GM21360 (cell line): Measurements from ENCODE around the gene KHDRBS2.

Experiments used
- ATAC-seq: cut with Tn5 transposase; IDR thresholded peaks from one replicate; pipeline ENCODE4 v1.9.1; 2021; ENCODE audit warnings: mild to moderate bottlenecking, moderate library complexity; ENCODE audit not compliant: unreplicated experiment

Gene KHDRBS2

GRCh38 chr6:62192593-62192992, 93.4 kb downstream of the KHDRBS2 start:
- ATAC-seq, result no peak

- no peak for ATAC-seq
Measured at GRCh38 chr6:62175195-62175594, 110.8 kb downstream of the KHDRBS2 start.

- ATAC-seq, result no peak
Measured at GRCh38 chr6:62174548-62174947, 111.5 kb downstream of the KHDRBS2 start.

- ATAC-seq, result no peak
Measured at GRCh38 chr6:62167736-62168135, 118.3 kb downstream of the KHDRBS2 start.

DNA sequence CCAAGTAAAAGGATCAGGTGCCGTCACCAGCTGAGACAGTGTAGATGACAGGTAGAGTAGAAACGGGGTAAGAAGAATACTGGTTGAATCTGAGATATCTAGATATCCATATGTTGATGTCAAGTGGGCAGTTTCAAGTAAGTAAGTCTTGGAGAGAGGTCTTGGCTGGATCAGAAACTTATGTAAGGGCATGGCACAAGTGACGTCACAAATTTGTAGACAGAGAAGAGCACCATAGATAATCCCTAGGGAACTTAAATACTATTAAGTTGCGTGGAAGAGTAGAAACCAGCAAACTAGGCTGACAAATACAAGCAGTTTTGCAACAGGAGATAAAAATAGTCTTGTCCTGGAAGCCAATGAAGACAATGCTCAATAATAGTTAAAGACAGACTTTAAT, 123.2 kb downstream of the KHDRBS2 start:
- ATAC-seq, result no peak

DNA sequence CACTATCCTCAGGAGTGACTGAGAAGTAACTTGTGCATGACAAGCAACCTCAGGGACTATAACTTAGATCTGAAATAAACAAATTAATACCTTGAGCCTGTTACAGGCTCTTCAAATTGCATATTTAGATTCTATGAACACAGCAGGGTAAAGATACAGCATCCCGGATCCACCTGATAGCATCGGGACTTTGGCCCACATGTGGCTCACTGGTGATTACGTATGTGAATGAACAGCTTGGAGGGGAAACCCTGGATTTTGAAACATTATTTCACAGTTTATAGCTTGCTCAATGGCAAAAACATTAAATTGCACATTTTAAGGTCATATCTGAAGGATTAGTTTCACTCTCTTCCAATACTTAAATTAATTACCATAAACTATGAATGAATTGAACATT, 133.2 kb downstream of the KHDRBS2 start:
- ATAC-seq, result no peak

DNA sequence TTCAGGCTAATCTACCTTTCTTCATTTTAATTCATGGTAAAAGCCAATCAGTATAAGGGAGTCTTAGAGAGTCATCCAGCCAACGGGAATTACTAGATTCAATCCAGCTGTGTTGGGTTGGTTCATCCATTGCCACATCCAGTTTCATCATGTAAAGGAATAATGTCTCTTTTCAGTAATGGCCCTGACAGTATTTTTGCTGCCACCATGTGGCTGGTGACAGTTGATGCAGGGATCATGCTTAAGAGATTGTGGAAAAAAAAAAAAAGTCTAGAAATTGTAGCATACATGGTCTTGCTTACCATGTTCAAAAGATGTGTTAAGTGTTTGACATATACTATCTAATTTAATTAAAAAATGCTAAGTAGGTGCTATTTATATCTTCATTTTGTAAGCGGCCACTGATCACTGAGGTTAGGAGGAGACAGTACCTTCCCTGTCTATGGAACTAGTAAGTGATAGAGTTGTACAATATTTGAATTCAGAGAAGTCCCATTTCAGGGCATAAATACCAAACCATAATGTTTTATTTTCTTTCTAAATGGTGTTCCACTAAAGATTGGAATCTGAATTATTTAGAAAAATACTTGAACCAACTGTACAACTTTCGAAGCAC, 135.9 kb downstream of the KHDRBS2 start:
- ATAC-seq, result peak; percentile 77

- ATAC-seq, result no peak
Measured at GRCh38 chr6:62146954-62147853, 138.8 kb downstream of the KHDRBS2 start.

DNA sequence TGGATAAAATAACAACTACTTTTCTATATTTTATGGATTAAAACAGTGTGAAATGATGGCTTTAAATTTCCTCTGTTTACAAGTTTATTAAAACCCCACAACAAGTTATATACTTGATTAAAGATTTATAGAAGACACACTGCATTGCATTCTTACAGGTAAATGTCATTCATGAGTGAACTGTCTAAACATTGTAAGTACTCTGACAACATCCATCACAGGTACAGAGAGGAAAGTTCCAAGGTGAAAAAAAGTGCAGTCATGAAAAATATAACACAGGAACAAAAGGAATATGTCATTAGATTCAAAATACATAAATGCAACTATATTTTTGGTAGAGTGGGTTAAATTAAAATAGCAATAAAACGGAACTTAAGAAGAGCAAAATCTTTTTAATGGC, 156.9 kb downstream of the KHDRBS2 start:
- ATAC-seq, result no peak

- no peak for ATAC-seq
Measured at GRCh38 chr6:62119401-62119800, 166.6 kb downstream of the KHDRBS2 start.

GRCh38 chr6:62103186-62103859, 182.7 kb downstream of the KHDRBS2 start:
- no peak for ATAC-seq

- ATAC-seq, result no peak
Measured at GRCh38 chr6:62102387-62102786, 183.6 kb downstream of the KHDRBS2 start.

GRCh38 chr6:62090442-62091229, 195.4 kb downstream of the KHDRBS2 start:
- no peak for ATAC-seq

GRCh38 chr6:62089781-62090180, 196.2 kb downstream of the KHDRBS2 start:
- no peak for ATAC-seq

DNA sequence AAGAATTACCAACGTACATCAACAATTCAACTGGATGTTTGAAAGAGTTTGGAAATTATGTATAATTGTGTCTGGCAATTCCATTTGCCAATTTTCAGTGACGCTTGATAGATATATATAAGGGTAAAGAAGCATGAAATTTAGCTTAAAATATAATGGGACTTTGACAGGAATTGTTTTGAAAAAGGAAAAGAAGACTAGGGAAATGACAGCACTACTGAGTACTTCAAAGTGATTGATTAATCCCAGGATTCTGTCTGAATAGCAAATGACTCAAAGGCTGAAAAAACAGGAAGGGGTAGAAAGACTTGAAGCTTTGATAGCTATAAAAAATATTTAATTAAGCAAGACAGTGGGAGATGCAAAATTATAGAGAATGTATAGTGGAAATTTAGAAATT, 200.0 kb downstream of the KHDRBS2 start:
- no peak for ATAC-seq

- ATAC-seq, result no peak
Measured at GRCh38 chr6:62075869-62076268, 210.2 kb downstream of the KHDRBS2 start.

GRCh38 chr6:62059901-62060300, 226.1 kb downstream of the KHDRBS2 start:
- ATAC-seq, result no peak

- no peak for ATAC-seq
Measured at GRCh38 chr6:62057300-62057699, 228.7 kb downstream of the KHDRBS2 start.

GRCh38 chr6:62045502-62045901, 240.5 kb downstream of the KHDRBS2 start:
- no peak for ATAC-seq

DNA sequence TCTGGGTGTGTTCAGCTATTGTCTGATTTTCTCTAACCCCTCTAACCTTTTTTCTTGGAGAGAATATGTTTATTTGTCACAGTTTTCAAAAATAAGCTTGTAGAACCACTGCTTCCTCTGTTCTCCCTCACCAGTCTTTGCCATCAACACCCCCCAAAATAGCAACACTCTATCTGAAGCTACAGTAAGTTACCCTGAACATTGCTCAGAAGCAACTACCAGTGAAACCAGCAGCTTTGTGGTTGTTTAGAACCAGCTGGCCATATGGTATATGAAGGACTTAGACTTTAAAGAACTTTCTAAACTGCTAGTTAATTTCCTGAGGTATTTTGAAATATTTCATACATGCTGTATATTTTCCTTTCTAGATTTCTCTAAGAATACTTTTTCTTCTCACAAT, 242.9 kb downstream of the KHDRBS2 start:
- no peak for ATAC-seq

DNA sequence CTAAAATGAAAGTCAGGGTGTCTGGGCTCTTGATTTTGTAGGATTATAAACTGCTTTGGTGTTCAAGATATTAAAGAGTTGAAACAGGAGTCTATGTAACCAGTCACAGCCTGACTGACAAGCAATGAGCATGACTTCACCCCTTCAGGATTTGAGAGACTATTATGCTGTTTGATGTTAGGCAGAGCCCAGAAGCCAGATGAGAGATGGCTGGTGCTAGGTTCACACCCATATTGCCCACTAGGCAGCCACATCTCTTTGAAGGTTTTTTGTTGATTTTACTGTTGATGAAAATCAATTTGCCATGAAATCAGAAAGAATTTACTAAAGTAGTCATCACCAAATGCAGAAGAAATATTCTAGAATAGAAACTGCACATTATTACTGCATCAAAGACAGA, 243.6 kb downstream of the KHDRBS2 start:
- ATAC-seq, result no peak
